ENCODE data around the gene PLEKHG4. TPM values are rescaled to one million over a fixed set of nuclear protein-coding genes. Genes with fewer than 3 reads are reported as not detected.

Gene PLEKHG4
- total and polyA plus RNA-seq, 9 of the 15 experiments (the other 6 are each of a cell fraction or from before 2014, with no cell fraction given), result 3.7 to 36.8 (median 17.9) TPM

DNA sequence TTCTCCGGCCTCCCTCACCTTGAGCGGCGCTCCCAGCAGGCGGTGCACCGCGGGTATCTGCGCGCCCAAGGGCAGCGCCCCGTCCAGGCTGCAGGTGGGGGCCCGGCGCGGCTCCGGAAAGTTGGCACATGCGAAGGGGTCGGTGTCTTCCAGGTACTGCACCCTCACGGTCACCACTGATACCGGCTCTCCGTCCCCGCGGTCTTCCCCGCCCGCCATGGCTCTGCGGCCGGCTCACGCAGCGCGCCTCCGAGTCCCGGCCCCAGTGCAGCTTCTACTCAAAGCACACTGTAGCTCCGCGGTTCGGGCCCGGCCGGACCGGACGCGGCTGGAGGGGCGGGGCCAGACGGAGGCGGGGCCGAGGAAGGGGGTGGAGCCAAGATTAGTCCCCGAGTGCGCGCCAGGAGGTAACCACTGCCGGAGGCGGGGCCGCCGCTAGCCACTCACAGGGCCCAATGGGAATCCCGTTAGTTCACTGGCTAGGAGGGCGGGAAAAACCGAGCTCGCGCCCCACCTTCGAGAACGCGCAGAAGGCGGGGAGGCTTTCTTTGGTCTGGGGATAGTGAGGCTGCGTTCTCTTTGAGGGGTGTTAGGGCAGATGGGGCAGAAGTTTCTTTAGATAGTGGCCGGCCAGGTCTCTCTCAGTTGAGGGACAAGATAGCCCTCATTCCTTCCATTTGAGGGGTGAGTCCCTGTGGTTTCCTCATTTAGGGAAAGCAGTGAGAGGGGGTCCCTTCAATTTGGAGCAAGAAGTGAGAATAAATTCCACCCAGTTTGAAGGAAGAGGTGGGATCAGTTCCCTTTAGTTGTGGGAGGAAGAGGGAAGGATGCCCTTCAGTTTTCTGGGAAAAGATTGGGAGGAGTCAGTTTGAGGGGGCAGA is 31.9 kb upstream of the PLEKHG4 start, which contains the start of gene FHOD1 (continued):
- TF ChIP-seq, protein P1, sequence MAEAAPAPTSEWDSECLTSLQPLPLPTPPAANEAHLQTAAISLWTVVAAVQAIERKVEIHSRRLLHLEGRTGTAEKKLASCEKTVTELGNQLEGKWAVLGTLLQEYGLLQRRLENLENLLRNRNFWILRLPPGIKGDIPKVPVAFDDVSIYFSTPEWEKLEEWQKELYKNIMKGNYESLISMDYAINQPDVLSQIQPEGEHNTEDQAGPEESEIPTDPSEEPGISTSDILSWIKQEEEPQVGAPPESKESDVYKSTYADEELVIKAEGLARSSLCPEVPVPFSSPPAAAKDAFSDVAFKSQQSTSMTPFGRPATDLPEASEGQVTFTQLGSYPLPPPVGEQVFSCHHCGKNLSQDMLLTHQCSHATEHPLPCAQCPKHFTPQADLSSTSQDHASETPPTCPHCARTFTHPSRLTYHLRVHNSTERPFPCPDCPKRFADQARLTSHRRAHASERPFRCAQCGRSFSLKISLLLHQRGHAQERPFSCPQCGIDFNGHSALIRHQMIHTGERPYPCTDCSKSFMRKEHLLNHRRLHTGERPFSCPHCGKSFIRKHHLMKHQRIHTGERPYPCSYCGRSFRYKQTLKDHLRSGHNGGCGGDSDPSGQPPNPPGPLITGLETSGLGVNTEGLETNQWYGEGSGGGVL (CRISPR knock-in tag; IDR thresholded peaks at IDR 0.05), result no peak
- TF ChIP-seq POLR2AphosphoS2 (IDR thresholded peaks at IDR 0.05; ENCODE audit: low read length) (no peak), ZZZ3 (IDR thresholded peaks at IDR 0.05) (no peak), SMAD1 (IDR thresholded peaks at IDR 0.05; ENCODE audit: low read depth, low read length, partially characterized antibody) (peak; percentile 21), CBX1 (IDR thresholded peaks at IDR 0.05; ENCODE audit: low read depth) (peak; percentile 82; the same call in 1 of the 2 replicates), MAZ (CRISPR knock-in tag; conservative IDR thresholded peaks at IDR 0.05 in 1 of 2, IDR thresholded peaks at IDR 0.05 in 1 of 2) (peak in 1 of 2 experiments; percentile 75; a peak in 3 of 4 replicates), ARNT (IDR thresholded peaks at IDR 0.05) (0 out of 4 replicates have a peak, but pooled peaks of 1 of the 2 experiments have one; percentile 35), PYGO2 (tag; IDR thresholded peaks at IDR 0.05) (no peak), TEAD1 (CRISPR knock-in tag; IDR thresholded peaks at IDR 0.05) (peak in 1 of 2 experiments; percentile 48; a peak in 1 of 4 replicates), LARP7 (IDR thresholded peaks at IDR 0.05) (no peak), SMAD4 (CRISPR knock-in tag; conservative IDR thresholded peaks at IDR 0.05) (0 out of 2 replicates have a peak, but pooled peaks have one; percentile 67)
- TF ChIP-seq, protein P2, sequence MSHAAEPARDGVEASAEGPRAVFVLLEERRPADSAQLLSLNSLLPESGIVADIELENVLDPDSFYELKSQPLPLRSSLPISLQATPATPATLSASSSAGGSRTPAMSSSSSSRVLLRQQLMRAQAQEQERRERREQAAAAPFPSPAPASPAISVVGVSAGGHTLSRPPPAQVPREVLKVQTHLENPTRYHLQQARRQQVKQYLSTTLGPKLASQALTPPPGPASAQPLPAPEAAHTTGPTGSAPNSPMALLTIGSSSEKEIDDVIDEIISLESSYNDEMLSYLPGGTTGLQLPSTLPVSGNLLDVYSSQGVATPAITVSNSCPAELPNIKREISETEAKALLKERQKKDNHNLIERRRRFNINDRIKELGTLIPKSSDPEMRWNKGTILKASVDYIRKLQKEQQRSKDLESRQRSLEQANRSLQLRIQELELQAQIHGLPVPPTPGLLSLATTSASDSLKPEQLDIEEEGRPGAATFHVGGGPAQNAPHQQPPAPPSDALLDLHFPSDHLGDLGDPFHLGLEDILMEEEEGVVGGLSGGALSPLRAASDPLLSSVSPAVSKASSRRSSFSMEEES (CRISPR knock-in tag; IDR thresholded peaks at IDR 0.05), result no peak
- TF ChIP-seq, protein P3, sequence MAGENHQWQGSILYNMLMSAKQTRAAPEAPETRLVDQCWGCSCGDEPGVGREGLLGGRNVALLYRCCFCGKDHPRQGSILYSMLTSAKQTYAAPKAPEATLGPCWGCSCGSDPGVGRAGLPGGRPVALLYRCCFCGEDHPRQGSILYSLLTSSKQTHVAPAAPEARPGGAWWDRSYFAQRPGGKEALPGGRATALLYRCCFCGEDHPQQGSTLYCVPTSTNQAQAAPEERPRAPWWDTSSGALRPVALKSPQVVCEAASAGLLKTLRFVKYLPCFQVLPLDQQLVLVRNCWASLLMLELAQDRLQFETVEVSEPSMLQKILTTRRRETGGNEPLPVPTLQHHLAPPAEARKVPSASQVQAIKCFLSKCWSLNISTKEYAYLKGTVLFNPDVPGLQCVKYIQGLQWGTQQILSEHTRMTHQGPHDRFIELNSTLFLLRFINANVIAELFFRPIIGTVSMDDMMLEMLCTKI (IDR thresholded peaks at IDR 0.05; ENCODE audit: partially characterized antibody), result no peak
- TF ChIP-seq, protein P4, sequence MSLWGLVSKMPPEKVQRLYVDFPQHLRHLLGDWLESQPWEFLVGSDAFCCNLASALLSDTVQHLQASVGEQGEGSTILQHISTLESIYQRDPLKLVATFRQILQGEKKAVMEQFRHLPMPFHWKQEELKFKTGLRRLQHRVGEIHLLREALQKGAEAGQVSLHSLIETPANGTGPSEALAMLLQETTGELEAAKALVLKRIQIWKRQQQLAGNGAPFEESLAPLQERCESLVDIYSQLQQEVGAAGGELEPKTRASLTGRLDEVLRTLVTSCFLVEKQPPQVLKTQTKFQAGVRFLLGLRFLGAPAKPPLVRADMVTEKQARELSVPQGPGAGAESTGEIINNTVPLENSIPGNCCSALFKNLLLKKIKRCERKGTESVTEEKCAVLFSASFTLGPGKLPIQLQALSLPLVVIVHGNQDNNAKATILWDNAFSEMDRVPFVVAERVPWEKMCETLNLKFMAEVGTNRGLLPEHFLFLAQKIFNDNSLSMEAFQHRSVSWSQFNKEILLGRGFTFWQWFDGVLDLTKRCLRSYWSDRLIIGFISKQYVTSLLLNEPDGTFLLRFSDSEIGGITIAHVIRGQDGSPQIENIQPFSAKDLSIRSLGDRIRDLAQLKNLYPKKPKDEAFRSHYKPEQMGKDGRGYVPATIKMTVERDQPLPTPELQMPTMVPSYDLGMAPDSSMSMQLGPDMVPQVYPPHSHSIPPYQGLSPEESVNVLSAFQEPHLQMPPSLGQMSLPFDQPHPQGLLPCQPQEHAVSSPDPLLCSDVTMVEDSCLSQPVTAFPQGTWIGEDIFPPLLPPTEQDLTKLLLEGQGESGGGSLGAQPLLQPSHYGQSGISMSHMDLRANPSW (CRISPR knock-in tag; IDR thresholded peaks at IDR 0.05), result peak; percentile 63; the same call in 1 of the 2 replicates
